DND-41 (cell line): ENCODE measurements around the gene CIT.

Experiments used
- ATAC-seq: fragments of 200-7000 bp; cut with Tn5 transposase; 3 replicates; pipeline ENCODE4 v1.9.1; 2021; ENCODE audit warnings: low read depth; ENCODE audit not compliant: insufficient read depth
- DNase-seq: peaks from one replicate; pipeline ENCODE4 v3.0.0-alpha.2; 2020
- H2AFZ ChIP-seq: 2 replicates; pipeline ENCODE4 v1.6.0; 2012; ENCODE audit warnings: low read depth, low read length
- H3K27ac ChIP-seq: 2 replicates; pipeline ENCODE4 v1.5.1; 2012; ENCODE audit warnings: low read length, inconsistent platforms
- H3K27me3 ChIP-seq: fragments of 200-600 bp; sonication (generic); 2 replicates; pipeline ENCODE4 v1.6.0; 2012; ENCODE audit warnings: low read length, mild to moderate bottlenecking, inconsistent platforms; ENCODE audit not compliant: insufficient read depth, poor library complexity
- H3K36me3 ChIP-seq: 2 replicates; pipeline ENCODE4 v1.5.1; 2012; ENCODE audit warnings: low read length, inconsistent platforms; ENCODE audit not compliant: insufficient read depth
- H3K4me1 ChIP-seq: 2 replicates; pipeline ENCODE4 v1.5.1; 2012; ENCODE audit warnings: mild to moderate bottlenecking, low read length; ENCODE audit not compliant: insufficient read depth
- H3K4me2 ChIP-seq: 2 replicates; pipeline ENCODE4 v1.6.0; 2012; ENCODE audit warnings: mild to moderate bottlenecking, moderate library complexity, low read length, inconsistent platforms; ENCODE audit not compliant: insufficient read depth
- H3K4me3 ChIP-seq, 2 experiments: fragments of 200-600 bp in 1 of 2; shearing (Covaris generic) in 1 of 2; 2 replicates each; pipeline ENCODE4 v1.5.1; 2012 to 2016; ENCODE audit warnings: inconsistent platforms in 2 of 2, low read length in 2 of 2, mild to moderate bottlenecking in 2 of 2, low read depth in 1 of 2, moderate library complexity in 1 of 2
- H3K79me2 ChIP-seq: 2 replicates; pipeline ENCODE4 v1.6.0; 2012; ENCODE audit warnings: low read length, inconsistent platforms; ENCODE audit not compliant: insufficient read depth
- H3K9ac ChIP-seq: 2 replicates; pipeline ENCODE4 v1.6.0; 2012; ENCODE audit warnings: low read depth, mild to moderate bottlenecking, inconsistent platforms, low read length, moderate library complexity
- H3K9me3 ChIP-seq: 2 replicates; pipeline ENCODE4 v1.5.1; 2012; ENCODE audit warnings: low read length, moderate library complexity, mild to moderate bottlenecking, inconsistent platforms; ENCODE audit not compliant: insufficient read depth, severe bottlenecking
- H4K20me1 ChIP-seq: 2 replicates; pipeline ENCODE4 v1.6.0; 2012; ENCODE audit warnings: low read length; ENCODE audit not compliant: insufficient read depth
- EZH2 ChIP-seq: IDR thresholded peaks from 3 replicates; pipeline ENCODE4 v1.6.1; 2012; ENCODE audit warnings: borderline replicate concordance, low read depth, mild to moderate bottlenecking, moderate library complexity, low read length, inconsistent platforms; ENCODE audit not compliant: severe bottlenecking
- TF ChIP-seq, protein P1 (sequence below): IDR thresholded peaks from 2 replicates; pipeline ENCODE4 v1.5.1; 2012; ENCODE audit warnings: borderline replicate concordance, low read length, moderate library complexity, mild to moderate bottlenecking; ENCODE audit not compliant: poor library complexity, severe bottlenecking; ENCODE audit errors: extremely low read depth

CIT gene

DNA sequence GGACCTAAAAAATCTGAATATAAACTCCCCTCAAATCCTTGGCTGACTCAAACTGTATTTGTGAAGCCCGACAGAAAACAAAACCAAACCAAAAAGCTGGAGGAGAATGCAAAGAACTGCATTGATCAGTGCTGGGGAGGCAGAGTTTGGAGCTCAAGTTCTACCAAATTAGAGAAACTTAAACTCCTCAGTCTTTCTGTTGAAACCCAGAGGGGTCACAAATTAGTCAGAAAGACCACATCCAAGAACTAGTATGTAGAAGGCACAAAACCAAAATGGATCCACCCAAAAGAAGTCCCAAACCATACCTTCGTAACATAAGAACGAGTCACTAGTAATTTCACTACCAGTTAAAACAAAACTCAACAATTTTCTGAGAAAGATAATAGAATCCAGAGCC is 224.5 kb downstream of the CIT start:
- H3K9ac ChIP-seq: no peak overlapping the region
- TF ChIP-seq, protein P1, sequence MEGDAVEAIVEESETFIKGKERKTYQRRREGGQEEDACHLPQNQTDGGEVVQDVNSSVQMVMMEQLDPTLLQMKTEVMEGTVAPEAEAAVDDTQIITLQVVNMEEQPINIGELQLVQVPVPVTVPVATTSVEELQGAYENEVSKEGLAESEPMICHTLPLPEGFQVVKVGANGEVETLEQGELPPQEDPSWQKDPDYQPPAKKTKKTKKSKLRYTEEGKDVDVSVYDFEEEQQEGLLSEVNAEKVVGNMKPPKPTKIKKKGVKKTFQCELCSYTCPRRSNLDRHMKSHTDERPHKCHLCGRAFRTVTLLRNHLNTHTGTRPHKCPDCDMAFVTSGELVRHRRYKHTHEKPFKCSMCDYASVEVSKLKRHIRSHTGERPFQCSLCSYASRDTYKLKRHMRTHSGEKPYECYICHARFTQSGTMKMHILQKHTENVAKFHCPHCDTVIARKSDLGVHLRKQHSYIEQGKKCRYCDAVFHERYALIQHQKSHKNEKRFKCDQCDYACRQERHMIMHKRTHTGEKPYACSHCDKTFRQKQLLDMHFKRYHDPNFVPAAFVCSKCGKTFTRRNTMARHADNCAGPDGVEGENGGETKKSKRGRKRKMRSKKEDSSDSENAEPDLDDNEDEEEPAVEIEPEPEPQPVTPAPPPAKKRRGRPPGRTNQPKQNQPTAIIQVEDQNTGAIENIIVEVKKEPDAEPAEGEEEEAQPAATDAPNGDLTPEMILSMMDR: no peak
- TF ChIP-seq EZH2: no peak
- no peaks in the 10 kb centered on the region for H3K4me1 ChIP-seq
- ATAC-seq (no peak), DNase-seq (no peak)
- H3K27me3 ChIP-seq: no peaks in the 10 kb centered on the region
- no peak overlapping the region for H3K27ac ChIP-seq
- no peaks in the 10 kb centered on the region for H4K20me1 ChIP-seq
- H3K4me2 ChIP-seq: no peak overlapping the region
- H3K79me2 ChIP-seq: no peaks in the 10 kb centered on the region
- H3K4me3 ChIP-seq: no peak overlapping the region
- H3K36me3 ChIP-seq: no peaks in the 10 kb centered on the region
- no peak overlapping the region for H2AFZ ChIP-seq
- H3K9me3 ChIP-seq: peaks cover 7% of the 10 kb centered on the region

DNA sequence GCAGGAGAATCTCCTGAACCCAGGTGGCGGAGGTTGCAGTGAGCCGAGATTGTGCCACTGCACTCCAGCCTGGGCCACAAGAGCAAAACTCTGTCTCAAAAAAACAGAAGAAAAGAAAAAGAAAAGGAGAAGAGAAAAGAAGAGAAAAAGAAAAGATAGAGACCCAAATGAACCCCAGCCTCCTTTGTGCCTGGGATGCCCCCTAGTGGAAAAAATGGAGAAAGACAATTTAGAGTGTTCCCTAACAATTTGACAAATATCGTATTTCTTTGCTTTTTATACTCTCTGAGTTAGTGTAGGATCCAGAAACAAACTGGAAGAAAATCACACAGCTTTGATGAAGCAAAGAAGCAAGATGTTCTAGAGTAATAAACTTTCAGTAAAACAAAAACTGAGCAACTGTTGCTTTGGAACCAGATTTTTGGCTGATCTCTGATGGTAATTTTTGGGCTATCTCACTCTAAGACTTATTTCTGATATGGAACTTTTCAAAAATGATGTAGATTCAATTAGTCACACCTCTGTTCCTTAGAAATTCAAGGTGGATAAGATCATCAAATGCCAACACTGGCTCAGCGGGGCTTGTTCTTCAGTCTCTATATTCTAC is 227.8 kb downstream of the CIT start:
- Histone ChIP-seq H3K79me2 (no peaks in the 10 kb centered on the region), H3K9ac (no peak overlapping the region), H2AFZ (no peak overlapping the region), H4K20me1 (no peaks in the 10 kb centered on the region), H3K4me2 (no peak overlapping the region), H3K9me3 (peaks cover 7% of the 10 kb centered on the region), H3K36me3 (no peaks in the 10 kb centered on the region), H3K4me3 (no peak overlapping the region), H3K4me1 (no peaks in the 10 kb centered on the region), H3K27me3 (no peaks in the 10 kb centered on the region), H3K27ac (no peak overlapping the region)
- ATAC-seq (no peak), DNase-seq (no peak)
- no peak for TF ChIP-seq EZH2
- TF ChIP-seq, protein P1: peak; percentile 77

- Histone ChIP-seq H3K9me3 (no peaks in the 10 kb centered on the region), H3K4me1 (no peaks in the 10 kb centered on the region), H3K4me3 (no peak overlapping the region), H3K27ac (no peak overlapping the region), H3K9ac (no peak overlapping the region), H2AFZ (no peak overlapping the region), H3K36me3 (no peaks in the 10 kb centered on the region), H3K79me2 (no peaks in the 10 kb centered on the region), H3K27me3 (no peaks in the 10 kb centered on the region), H3K4me2 (no peak overlapping the region), H4K20me1 (no peaks in the 10 kb centered on the region)
- DNase-seq: no peak
- no peak for ATAC-seq
- no peak for TF ChIP-seq EZH2
- TF ChIP-seq, protein P1: no peak
Observed at GRCh38 chr12:119645535-119646059, 231.5 kb downstream of the CIT start.
